ENCODE results near the gene PTPRF.
"Not testable (repeated sequence)": the region's sequence is repeated elsewhere in the genome, so short reads cannot be mapped to it uniquely, and the experiment has no call there.

Gene PTPRF

DNA sequence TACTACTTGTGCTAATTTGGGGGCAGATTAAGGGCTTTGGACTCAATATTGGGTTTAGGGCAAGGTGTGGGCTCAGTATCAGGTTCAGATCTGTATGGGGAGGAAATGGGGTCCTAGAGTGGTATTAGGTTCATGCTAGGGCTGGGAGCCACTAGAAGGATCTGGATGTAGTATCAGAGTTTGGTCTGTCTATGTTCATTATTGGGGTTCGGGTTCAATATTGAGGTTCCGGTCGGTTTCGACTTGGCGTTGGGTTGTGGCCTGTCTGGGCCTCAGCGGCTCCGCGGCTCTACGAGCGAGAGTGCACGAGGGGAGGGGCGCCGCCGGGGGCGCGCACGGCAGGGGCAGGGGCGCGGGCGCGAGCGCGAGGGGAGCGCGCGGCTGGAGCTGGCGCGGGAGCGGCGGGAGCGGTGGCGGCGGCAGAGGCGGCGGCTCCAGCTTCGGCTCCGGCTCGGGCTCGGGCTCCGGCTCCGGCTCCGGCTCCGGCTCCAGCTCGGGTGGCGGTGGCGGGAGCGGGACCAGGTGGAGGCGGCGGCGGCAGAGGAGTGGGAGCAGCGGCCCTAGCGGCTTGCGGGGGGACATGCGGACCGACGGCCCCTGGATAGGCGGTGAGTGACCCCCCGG is at the start of gene PTPRF:
Gene PTPRF, plus strand, starts transcription at position 401 of the 624 bp plus-strand sequence. CDS start 14,193 bp downstream, outside the sequence.
- DNase-seq, result peak; percentile 37 to 61
- TF ChIP-seq POLR2A (IDR thresholded peaks at IDR 0.05; ENCODE audit: low read length) (no peak), GATA1 (IDR thresholded peaks at IDR 0.05; ENCODE audit: low read depth, low read length) (no peak)

DNA sequence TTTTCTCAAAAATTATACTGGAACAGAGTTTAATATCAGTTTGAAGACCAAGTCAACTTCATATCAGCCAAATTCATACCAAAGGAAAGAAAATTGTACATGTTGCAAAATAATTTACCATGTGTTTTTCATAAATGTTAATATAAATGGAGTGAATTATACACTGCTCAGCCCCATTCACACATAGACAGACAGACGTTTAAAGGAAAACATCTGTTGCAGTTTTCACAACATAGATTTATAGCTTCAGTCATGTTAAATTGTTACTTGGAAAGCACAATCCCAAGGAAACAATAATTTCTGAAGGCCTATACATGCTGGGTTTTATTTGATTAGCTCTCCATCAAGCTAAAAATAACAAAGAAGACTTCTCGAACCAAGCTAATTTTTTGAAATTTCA is 49.2 kb upstream of the PTPRF start:
- no peak for DNase-seq
- TF ChIP-seq POLR2A (IDR thresholded peaks at IDR 0.05; ENCODE audit: low read length), result no peak
- no peak for TF ChIP-seq GATA1 (IDR thresholded peaks at IDR 0.05; ENCODE audit: low read depth, low read length)

DNA sequence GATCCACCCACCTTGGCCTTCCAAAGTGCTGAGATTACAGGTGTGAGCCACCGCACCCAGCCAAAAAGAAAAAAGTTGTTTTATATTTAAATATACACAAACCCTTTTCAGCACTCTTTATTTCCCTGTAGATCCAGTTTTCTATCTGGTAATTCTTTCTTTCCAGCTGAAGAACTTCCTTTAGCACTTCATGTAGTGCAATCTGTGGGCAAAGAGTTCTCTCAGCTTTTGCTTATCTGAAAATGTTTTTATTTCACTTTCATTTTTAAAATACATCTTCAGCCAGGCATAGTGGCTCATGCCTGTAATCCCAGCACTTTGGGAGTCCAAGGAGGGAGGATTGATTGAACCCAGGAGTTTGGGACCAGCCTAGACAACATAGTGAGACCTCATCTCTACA is 48.5 kb upstream of the PTPRF start:
- DNase-seq, result no peak
- TF ChIP-seq POLR2A (IDR thresholded peaks at IDR 0.05; ENCODE audit: low read length) (no peak), GATA1 (IDR thresholded peaks at IDR 0.05; ENCODE audit: low read depth, low read length) (no peak)

DNA sequence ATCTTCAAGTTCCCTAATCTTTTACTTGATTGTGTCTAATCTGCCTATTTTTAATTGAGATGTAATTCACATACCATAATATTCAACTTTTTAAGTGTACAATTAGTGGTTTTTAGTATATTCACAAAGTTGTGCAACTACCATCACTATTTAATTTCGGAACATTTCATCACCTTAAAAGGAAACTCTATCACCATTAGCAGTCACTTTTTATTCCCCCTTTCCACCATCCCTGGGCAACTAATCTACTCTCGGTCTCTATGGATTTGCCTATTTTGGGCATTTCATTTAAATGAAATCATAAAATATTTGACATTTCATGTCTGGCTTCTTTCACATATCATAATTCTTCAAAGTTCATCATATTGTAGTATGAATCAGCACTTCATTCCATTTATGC is 46.3 kb upstream of the PTPRF start:
- TF ChIP-seq GATA1 (IDR thresholded peaks at IDR 0.05; ENCODE audit: low read depth, low read length) (no peak), POLR2A (IDR thresholded peaks at IDR 0.05; ENCODE audit: low read length) (no peak)
- no peak for DNase-seq

DNA sequence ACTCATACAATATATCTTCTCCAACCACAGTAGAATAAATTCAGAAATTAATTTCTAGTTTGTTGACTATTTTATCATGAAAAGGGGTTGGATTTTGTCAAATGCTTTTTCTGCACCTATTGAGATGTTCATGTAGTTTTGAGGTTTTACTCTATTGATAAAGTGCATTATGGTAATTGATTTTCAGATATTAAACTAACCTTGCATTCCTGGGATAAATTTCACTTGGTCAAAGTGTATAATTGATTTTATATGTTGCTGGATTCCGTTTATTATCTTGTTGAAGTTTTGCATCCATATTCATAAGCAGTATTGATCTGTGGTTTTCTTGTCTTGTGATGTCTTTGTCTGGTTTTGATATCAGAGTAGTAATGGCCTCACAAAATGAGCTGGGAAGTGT is 42.5 kb upstream of the PTPRF start:
- DNase-seq, result no peak
- no peak for TF ChIP-seq GATA1 (IDR thresholded peaks at IDR 0.05; ENCODE audit: low read depth, low read length)
- TF ChIP-seq POLR2A (IDR thresholded peaks at IDR 0.05; ENCODE audit: low read length), result no peak

DNA sequence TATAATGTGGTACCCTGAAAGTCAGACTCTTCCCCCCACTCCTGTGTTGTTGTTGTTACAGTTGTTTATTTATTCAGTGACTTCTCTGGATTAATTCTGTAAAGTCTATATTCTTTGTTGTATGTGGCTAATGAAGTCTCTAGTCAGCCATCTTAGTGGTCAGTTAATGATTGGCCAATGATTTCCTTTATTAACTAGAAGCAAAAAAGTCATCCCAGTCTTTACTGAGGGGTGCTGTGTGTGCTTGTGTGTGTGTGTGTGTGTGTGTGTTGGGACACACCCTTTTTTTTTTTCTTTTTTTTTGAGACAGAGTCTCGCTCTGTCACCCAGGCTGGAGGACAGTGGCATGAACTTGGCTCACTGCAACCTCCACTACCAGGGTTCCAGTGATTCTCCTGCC is 39.6 kb upstream of the PTPRF start:
- no peak for DNase-seq
- no peak for TF ChIP-seq POLR2A (IDR thresholded peaks at IDR 0.05; ENCODE audit: low read length)
- no peak for TF ChIP-seq GATA1 (IDR thresholded peaks at IDR 0.05; ENCODE audit: low read depth, low read length)

DNA sequence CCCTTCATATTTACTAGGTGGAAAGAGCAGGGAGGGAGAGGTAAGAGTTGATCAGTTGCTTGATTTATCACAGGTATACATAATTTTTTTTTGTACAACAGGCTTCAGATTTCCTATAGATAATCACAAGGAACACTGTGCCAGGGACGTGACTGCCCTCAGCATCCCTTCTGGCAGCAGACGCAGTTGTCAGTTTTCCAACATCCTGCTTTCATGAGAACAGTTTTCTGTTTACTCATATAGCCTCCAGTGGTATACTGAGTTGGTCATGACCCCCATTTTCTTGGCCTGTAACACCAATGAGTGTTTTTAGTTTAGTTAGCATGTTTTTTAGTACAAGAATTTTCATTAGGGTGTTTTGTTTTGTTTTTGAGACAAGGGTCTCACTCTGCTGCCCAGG is 37.9 kb upstream of the PTPRF start:
- TF ChIP-seq GATA1 (IDR thresholded peaks at IDR 0.05; ENCODE audit: low read depth, low read length) (no peak), POLR2A (IDR thresholded peaks at IDR 0.05; ENCODE audit: low read length) (no peak)
- no peak for DNase-seq

DNA sequence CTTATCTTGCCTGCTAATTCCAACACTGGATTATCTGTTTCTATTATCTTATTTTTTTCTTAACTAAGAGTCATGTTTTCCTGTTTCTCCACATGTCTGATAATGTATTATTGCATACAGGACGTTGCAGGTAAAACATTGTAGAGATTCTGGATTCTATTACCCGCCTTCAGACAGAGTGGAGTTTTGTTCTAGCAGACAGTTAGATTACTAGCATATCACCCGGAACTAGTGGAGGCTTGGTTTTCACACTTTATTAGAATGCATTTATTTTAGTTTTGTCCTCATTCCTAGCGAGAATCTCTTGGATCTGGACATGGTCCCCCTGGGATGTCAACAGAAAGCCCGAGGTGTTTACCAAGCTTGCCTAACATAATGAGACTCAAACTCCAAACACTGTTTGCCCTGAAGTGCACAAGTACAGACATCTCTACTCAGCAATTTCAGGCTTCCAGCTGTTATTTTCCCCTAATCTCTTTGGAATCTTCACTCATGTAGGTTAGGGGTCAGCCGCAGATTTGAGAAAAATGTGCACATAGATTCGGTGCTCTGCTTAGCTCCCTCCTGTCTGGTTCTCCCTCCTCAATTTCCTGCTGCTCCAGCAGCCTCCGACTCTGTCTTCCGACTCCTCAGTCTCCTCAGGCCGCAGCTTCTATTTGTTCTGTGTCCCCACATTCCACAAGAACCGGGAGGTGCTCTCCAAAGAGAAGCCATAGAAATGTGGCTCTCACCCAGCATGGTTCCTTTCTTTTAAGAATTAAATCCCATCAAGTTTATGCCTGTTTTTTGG is 36.8 kb upstream of the PTPRF start:
- no peak for TF ChIP-seq POLR2A (IDR thresholded peaks at IDR 0.05; ENCODE audit: low read length)
- no peak for TF ChIP-seq GATA1 (IDR thresholded peaks at IDR 0.05; ENCODE audit: low read depth, low read length)
- no peak for DNase-seq

DNA sequence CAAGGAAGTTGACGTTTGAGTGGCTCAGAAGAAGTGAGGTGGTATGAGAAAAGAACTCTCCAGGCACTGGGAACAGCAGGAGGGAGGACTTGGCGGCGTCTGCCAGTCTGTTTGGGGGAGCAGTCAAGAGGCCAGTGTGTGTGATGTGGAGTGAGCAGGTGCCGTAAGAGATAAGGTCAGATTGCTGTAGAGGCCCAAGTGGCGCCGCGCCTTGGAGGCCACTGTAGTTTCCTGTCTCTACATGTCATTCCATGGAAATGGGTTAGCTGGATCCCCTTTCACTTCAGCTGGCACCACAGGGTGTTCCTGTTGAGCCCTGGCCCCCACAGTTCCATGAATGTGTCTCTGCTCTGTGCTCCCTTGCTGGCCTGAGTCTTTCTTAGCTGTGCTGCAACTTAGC is 35.5 kb upstream of the PTPRF start:
- peak; percentile 22 to 38 for DNase-seq
- no peak for TF ChIP-seq GATA1 (IDR thresholded peaks at IDR 0.05; ENCODE audit: low read depth, low read length)
- no peak for TF ChIP-seq POLR2A (IDR thresholded peaks at IDR 0.05; ENCODE audit: low read length)

DNA sequence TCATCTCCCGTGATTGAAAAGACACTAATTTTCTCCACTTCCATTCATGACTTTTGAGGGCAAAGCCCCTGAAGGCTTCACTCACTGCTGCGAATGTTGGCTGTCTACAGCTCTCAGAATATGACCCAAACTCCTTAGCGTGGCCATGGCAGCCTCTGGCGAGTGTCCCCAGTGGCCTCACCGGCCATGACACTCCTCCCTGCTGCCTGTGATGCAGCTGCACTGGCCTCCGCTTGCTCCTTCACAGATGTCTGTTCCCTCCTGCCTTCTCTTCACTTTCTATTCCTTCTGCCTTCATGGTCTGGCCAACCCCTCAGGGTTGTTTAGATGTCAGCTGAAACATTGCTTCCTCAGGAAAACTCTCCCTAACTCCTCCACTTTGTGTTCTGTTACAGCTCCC is 30.8 kb upstream of the PTPRF start:
- DNase-seq, result no peak
- TF ChIP-seq POLR2A (IDR thresholded peaks at IDR 0.05; ENCODE audit: low read length), result no peak
- TF ChIP-seq GATA1 (IDR thresholded peaks at IDR 0.05; ENCODE audit: low read depth, low read length), result no peak

DNA sequence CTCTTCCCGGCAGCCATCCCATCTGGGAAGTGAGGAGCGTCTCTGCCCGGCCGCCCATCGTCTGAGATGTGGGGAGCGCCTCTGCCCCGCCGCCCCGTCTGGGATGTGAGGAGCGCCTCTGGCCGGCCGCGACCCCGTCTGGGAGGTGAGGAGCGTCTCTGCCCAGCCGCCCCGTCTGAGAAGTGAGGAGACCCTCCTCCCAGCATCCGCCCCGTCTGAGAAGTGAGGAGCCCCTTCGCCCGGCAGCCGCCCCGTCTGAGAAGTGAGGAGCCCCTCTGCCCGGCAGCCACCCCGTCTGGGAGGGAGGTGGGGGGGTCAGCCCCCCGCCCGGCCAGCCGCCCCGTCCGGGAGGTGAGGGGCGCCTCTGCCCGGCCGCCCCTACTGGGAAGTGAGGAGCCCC is 28.9 kb upstream of the PTPRF start:
- not testable (repeated sequence) for DNase-seq

DNA sequence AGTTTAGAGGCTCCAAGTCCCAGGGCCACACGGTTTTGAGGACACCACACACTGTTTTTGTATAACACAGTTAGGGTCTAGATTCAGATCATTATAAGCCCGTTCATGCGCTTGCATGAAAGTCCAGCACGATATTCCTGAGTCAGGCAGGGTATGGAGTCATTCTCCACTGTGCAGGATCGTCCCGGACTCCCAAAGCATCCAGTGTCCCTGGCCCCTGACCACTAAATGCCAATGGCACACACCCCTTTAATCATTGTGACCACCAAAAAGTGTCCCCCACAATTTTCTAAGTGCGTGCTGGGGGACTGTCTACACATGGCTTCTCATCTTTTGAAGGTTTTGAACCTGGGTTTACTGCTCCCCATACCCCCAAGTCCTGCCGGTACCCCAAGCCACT is 27.1 kb upstream of the PTPRF start:
- no peak for TF ChIP-seq POLR2A (IDR thresholded peaks at IDR 0.05; ENCODE audit: low read length)
- no peak for TF ChIP-seq GATA1 (IDR thresholded peaks at IDR 0.05; ENCODE audit: low read depth, low read length)
- DNase-seq, result no peak

DNA sequence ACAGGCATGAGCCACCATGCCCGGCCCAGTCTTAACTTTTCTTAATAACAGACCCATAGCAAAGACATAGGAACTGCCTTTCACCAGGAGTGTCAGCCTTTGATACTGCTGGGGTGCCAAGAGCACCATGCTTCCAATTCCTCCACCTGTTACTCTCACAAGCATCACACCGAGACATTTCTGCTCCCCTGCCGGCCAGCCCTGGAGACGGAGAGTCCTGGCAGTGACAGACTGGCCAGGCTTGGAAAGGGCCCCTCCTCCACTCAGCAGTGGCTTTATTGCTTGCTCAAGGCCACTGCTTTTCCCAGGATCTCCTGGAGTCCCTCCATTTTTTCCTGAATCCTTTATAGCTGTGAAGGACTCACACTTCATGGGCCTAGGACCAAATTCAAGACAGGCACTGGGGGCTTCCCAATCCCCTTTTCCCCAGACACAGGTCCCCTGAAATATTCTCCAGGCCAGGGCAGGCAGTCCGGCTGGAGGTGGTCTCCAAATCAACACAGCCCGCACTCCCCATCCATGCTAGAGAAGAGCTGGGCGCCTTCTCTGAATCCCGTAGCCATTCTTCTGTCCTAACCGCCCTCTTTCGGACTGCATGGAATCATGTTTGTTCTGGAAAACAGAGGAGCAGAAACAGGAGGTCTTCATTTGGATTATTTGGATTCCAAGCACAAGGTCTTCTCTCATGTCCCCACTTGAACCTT is 25.5 kb upstream of the PTPRF start:
- TF ChIP-seq GATA1 (IDR thresholded peaks at IDR 0.05; ENCODE audit: low read depth, low read length), result no peak
- TF ChIP-seq POLR2A (IDR thresholded peaks at IDR 0.05; ENCODE audit: low read length), result no peak
- no peak for DNase-seq

DNA sequence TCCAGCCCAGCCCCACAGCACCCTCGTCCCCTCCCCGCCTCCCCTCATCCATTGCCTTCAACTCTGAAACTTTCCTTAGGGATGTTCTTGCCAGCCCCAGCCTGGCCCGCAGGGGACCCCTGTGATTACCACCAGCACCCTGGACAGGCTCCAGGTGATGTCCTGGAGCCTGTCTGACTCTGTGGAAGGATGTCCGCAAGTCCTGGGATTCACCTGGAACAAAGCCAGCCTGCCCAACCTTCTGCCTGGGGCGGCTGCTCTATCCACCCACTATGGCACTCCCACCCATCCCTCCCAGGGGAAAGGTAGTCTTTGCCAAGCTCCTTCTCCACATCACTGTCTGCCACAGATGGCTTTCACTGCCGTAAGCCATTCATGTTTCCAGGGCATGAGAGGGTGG is 24.4 kb upstream of the PTPRF start:
- TF ChIP-seq POLR2A (IDR thresholded peaks at IDR 0.05; ENCODE audit: low read length), result no peak
- TF ChIP-seq GATA1 (IDR thresholded peaks at IDR 0.05; ENCODE audit: low read depth, low read length), result no peak
- no peak for DNase-seq
